ENCODE results near the gene IL9.

Gene IL9

DNA sequence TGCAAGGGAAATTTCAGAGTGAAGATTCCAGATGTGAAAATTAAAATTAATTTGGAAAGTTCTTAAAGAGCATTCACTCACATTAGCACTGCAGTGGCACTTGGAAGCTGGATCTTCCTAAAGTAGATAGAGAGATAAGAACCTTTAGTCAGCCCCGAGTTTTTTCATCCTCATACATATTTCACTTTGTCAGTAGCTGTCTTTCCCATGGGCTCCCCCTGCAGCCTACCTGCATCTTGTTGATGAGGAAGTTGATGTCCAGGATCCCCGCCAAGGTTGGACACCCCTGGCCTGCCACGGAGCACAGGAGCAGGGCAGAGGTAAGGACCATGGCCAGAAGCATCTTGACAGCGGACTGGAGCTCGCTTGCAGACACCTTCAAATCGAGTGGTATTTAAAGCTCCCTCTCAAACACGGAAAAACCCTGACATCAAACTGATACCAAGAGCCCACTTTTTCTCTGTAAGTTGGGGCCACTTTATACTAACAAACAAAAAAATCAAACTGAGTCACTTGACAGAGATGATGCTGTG, at the start of gene IL9:
Gene IL9, minus strand, starts transcription at position 368 of the 533 bp plus-strand sequence. Its CDS starts 25 bp downstream, at position 343.
- Histone ChIP-seq H3K9me3 (ENCODE audit: insufficient read depth, low read length) (no peaks in the 10 kb centered on the region), H3K27me3 (ENCODE audit: insufficient read depth, insufficient read length) (no peaks in the 10 kb centered on the region)

DNA sequence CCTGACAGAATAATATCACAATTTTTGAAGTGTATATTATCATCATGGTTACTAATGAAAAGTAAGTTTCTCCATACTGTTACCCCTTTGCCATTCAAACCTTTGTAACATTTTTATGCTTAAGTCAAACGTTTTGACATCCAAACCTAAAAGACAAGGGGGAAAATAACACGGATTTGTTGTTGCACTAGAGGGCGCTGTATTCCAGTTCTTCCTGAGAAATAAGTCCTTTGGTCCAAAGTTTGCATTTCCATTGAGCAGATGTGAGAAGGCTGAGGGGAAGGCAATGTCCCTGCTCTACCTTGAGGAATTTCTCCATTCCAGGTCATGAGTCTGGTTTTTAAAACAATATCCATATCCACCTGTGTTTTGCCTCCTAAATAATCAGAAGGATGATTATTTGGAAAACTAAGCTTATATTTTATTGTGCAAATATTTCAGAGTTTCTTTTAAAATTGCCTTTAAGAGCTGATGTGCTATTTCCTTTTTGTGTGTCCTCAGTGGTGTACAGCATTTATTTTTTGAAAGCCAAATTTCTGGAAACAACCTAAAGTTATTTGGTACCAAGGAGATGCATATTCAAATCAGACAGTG, 49.4 kb upstream of the IL9 start:
- Histone ChIP-seq H3K9me3 (ENCODE audit: insufficient read depth, low read length) (no peaks in the 10 kb centered on the region), H3K4me3 (ENCODE audit: insufficient read length, low read depth) (no peak overlapping the region), H3K4me1 (ENCODE audit: insufficient read depth, insufficient read length) (peaks cover 5% of the 10 kb centered on the region), H3K36me3 (ENCODE audit: insufficient read depth, insufficient read length, low read length) (peaks cover 3% of the 10 kb centered on the region), H3K9ac (ENCODE audit: insufficient read length, low read depth) (no peak overlapping the region), H3K27me3 (ENCODE audit: insufficient read depth, insufficient read length) (no peaks in the 10 kb centered on the region)
- peak; percentile 66 for DNase-seq (ENCODE audit: low read depth, low spot score)
- TF ChIP-seq YY1 (IDR thresholded peaks at IDR 0.05; ENCODE audit: insufficient read depth, insufficient read length) (no peak), ZNF274 (IDR thresholded peaks at IDR 0.05; ENCODE audit: low read depth, low read length) (no peak), SUZ12 (IDR thresholded peaks at IDR 0.05; ENCODE audit: extremely low read depth, insufficient read depth, insufficient read length) (no peak)

More for the DNA sequence above, at the start of gene IL9:
- no peak within 1 kb of the TSS for H3K9ac ChIP-seq (ENCODE audit: insufficient read length, low read depth)
- DNase-seq (ENCODE audit: low read depth, low spot score): no peak
- H3K4me3 ChIP-seq (ENCODE audit: insufficient read length, low read depth): no peak within 1 kb of the TSS
- H3K4me1 ChIP-seq (ENCODE audit: insufficient read depth, insufficient read length): no peaks in the 10 kb centered on the region
- H3K36me3 ChIP-seq (ENCODE audit: insufficient read depth, insufficient read length, low read length): no peaks in the 10 kb centered on the region
- TF ChIP-seq ZNF274 (IDR thresholded peaks at IDR 0.05; ENCODE audit: low read depth, low read length): no peak
- no peak for TF ChIP-seq SUZ12 (IDR thresholded peaks at IDR 0.05; ENCODE audit: extremely low read depth, insufficient read depth, insufficient read length)
- no peak for TF ChIP-seq YY1 (IDR thresholded peaks at IDR 0.05; ENCODE audit: insufficient read depth, insufficient read length)

DNA sequence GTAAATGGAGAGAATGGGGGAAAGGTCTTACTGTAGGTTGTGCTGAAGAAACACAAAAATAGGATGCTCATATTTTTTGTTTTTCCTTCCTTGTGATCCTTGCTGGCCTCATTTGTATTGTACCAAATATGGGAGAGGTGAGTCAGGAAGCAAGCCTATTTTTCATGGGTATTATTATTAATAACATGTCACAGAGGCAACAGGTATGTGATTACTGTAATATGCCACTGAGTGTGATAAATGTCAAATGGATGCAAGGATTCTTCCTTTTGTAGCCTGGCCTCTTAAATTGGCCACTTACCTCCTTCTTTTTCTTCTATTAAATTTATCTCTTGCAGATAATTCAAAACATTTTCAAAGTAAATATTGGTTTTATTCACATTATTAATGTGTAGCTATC, 48.9 kb upstream of the IL9 start:
- H3K27me3 ChIP-seq (ENCODE audit: insufficient read depth, insufficient read length): no peaks in the 10 kb centered on the region
- no peak for DNase-seq (ENCODE audit: low read depth, low spot score)
- H3K4me3 ChIP-seq (ENCODE audit: insufficient read length, low read depth): no peak overlapping the region
- no peak overlapping the region for H3K9ac ChIP-seq (ENCODE audit: insufficient read length, low read depth)
- H3K36me3 ChIP-seq (ENCODE audit: insufficient read depth, insufficient read length, low read length): peaks cover 3% of the 10 kb centered on the region
- H3K9me3 ChIP-seq (ENCODE audit: insufficient read depth, low read length): no peaks in the 10 kb centered on the region
- peaks cover 5% of the 10 kb centered on the region for H3K4me1 ChIP-seq (ENCODE audit: insufficient read depth, insufficient read length)
- TF ChIP-seq SUZ12 (IDR thresholded peaks at IDR 0.05; ENCODE audit: extremely low read depth, insufficient read depth, insufficient read length) (no peak), ZNF274 (IDR thresholded peaks at IDR 0.05; ENCODE audit: low read depth, low read length) (no peak), YY1 (IDR thresholded peaks at IDR 0.05; ENCODE audit: insufficient read depth, insufficient read length) (no peak)

DNA sequence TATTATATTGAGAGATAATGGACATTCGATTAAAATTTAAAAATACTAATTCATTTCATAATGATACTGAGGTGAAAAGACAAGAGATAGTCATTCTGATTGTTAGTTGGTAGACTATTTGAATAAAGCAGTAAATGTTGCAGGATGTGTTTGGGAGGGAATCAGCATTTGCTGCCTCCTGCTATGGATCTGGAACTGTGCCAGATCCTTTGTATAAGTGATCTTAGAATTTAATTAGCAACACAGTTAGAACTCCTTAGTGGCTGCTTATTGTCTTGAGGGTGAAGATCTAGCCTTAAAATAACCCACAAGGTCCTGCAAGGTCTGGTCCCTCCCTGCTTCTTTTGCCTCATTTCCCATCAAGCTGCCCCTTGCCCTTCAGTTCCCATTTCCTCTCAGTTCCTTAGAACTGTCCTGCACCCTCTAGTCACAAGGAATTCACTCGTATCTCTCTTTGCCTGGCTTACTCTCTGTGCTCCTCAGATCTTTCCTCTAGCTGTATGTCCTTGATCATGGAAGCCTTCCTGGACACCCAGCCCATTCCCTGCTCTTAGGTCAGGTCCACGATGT, 46.6 kb upstream of the IL9 start:
- no peaks in the 10 kb centered on the region for H3K9me3 ChIP-seq (ENCODE audit: insufficient read depth, low read length)
- no peak for TF ChIP-seq ZNF274 (IDR thresholded peaks at IDR 0.05; ENCODE audit: low read depth, low read length)
- no peak for TF ChIP-seq SUZ12 (IDR thresholded peaks at IDR 0.05; ENCODE audit: extremely low read depth, insufficient read depth, insufficient read length)
- no peak for TF ChIP-seq YY1 (IDR thresholded peaks at IDR 0.05; ENCODE audit: insufficient read depth, insufficient read length)

DNA sequence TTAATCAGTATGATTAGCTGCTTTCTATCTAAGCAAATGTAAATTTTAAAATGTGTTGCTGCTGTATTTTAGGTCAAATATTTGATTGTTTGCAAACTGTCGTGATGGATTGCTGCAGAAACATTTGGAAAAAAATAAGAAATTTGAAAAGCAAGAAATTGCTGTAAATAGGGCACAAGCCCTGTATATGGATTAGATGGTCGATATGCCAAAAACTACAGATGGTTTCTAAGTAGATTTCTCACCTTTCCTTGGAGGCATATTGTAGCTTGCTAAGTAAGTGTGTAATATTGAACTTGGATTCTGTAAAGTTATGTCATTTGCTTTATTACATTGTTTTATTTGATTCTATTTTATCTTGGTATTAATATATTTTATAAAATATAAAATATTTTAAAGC, 46.1 kb upstream of the IL9 start:
- no peak for DNase-seq (ENCODE audit: low read depth, low spot score)
- no peaks in the 10 kb centered on the region for H3K9me3 ChIP-seq (ENCODE audit: insufficient read depth, low read length)
- peaks cover 5% of the 10 kb centered on the region for H3K4me1 ChIP-seq (ENCODE audit: insufficient read depth, insufficient read length)
- no peak overlapping the region for H3K4me3 ChIP-seq (ENCODE audit: insufficient read length, low read depth)
- H3K27me3 ChIP-seq (ENCODE audit: insufficient read depth, insufficient read length): no peaks in the 10 kb centered on the region
- peaks cover 16% of the 10 kb centered on the region for H3K36me3 ChIP-seq (ENCODE audit: insufficient read depth, insufficient read length, low read length)
- no peak overlapping the region for H3K9ac ChIP-seq (ENCODE audit: insufficient read length, low read depth)
- TF ChIP-seq YY1 (IDR thresholded peaks at IDR 0.05; ENCODE audit: insufficient read depth, insufficient read length) (no peak), ZNF274 (IDR thresholded peaks at IDR 0.05; ENCODE audit: low read depth, low read length) (no peak), SUZ12 (IDR thresholded peaks at IDR 0.05; ENCODE audit: extremely low read depth, insufficient read depth, insufficient read length) (no peak)

More for the DNA sequence above, 46.6 kb upstream of the IL9 start:
- Histone ChIP-seq H3K9ac (ENCODE audit: insufficient read length, low read depth) (no peak overlapping the region), H3K36me3 (ENCODE audit: insufficient read depth, insufficient read length, low read length) (peaks cover 11% of the 10 kb centered on the region), H3K4me1 (ENCODE audit: insufficient read depth, insufficient read length) (peaks cover 5% of the 10 kb centered on the region), H3K27me3 (ENCODE audit: insufficient read depth, insufficient read length) (no peaks in the 10 kb centered on the region), H3K4me3 (ENCODE audit: insufficient read length, low read depth) (no peak overlapping the region)
- no peak for DNase-seq (ENCODE audit: low read depth, low spot score)

DNA sequence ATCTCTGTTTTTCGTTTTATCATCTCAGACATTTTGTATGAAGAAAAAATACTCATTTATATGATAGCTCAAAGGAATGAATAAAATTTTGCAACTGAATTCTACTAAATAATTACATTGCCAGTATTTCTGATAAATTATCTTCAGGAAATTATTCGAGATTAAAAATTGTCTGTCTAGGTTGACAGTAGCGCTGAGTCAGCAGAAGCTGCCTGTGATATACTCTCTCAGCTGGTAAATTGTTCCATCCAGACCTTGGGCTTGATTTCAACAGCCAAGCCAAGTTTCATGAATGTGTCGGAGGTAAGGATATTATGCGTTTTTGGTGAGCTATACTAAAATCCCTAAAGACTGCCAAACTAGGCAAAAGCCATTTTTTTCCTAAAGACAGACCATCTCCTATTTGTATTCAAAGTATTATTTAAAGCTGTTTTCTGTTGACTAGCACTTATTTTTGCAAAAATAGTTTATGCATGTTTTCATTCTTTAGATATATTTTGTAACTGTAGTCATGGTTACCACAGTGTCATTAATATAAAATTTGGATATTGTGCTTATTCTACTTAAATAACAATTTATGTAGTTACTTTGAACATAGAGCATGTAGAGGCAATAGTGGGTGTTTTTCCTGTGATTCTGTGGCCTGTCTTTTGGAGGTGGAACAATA, 41.7 kb upstream of the IL9 start:
- Histone ChIP-seq H3K27me3 (ENCODE audit: insufficient read depth, insufficient read length) (peaks cover 5% of the 10 kb centered on the region), H3K4me1 (ENCODE audit: insufficient read depth, insufficient read length) (peaks cover 3% of the 10 kb centered on the region), H3K9ac (ENCODE audit: insufficient read length, low read depth) (no peak overlapping the region), H3K9me3 (ENCODE audit: insufficient read depth, low read length) (no peaks in the 10 kb centered on the region), H3K36me3 (ENCODE audit: insufficient read depth, insufficient read length, low read length) (peaks cover 16% of the 10 kb centered on the region), H3K4me3 (ENCODE audit: insufficient read length, low read depth) (no peak overlapping the region)
- no peak for TF ChIP-seq SUZ12 (IDR thresholded peaks at IDR 0.05; ENCODE audit: extremely low read depth, insufficient read depth, insufficient read length)
- no peak for TF ChIP-seq ZNF274 (IDR thresholded peaks at IDR 0.05; ENCODE audit: low read depth, low read length)
- no peak for DNase-seq (ENCODE audit: low read depth, low spot score)

DNA sequence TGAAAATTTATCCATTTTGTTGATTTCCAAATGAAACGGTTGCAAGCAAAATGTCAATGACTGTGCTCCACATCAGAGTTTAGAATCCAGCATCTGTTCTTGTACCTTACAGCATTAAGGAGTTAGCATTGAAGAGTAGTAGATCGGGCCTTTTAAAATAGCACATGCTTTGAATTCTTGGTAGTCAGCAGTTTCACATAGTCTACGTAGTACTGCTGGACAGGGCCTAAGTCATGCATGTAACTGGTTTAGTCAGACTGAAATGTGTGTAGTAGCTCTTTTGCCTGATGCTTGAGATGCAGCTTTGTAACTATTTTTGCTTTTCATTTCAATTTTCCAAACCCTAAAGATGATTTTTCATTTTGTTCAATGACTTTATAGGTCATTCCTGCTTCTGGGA, 39.3 kb upstream of the IL9 start:
- H3K4me1 ChIP-seq (ENCODE audit: insufficient read depth, insufficient read length): no peaks in the 10 kb centered on the region
- H3K4me3 ChIP-seq (ENCODE audit: insufficient read length, low read depth): no peak overlapping the region
- no peak overlapping the region for H3K9ac ChIP-seq (ENCODE audit: insufficient read length, low read depth)
- DNase-seq (ENCODE audit: low read depth, low spot score): no peak
- no peaks in the 10 kb centered on the region for H3K9me3 ChIP-seq (ENCODE audit: insufficient read depth, low read length)
- H3K27me3 ChIP-seq (ENCODE audit: insufficient read depth, insufficient read length): peaks cover 23% of the 10 kb centered on the region
- peaks cover 12% of the 10 kb centered on the region for H3K36me3 ChIP-seq (ENCODE audit: insufficient read depth, insufficient read length, low read length)
- TF ChIP-seq SUZ12 (IDR thresholded peaks at IDR 0.05; ENCODE audit: extremely low read depth, insufficient read depth, insufficient read length): no peak
- TF ChIP-seq ZNF274 (IDR thresholded peaks at IDR 0.05; ENCODE audit: low read depth, low read length): no peak
- TF ChIP-seq YY1 (IDR thresholded peaks at IDR 0.05; ENCODE audit: insufficient read depth, insufficient read length): no peak

Measured in NT2/D1 (cell line).